Psoas muscle (tissue), 8 donors: ENCODE results near the gene ZNF429. TPM values are rescaled to one million over a fixed set of nuclear protein-coding genes. Genes with fewer than 3 reads are reported as not detected.

Source experiments
- ATAC-seq, 4 donors: fragments of 200-7000 bp; cut with Tn5 transposase; one replicate each; pipeline ENCODE4 v1.9.1; 2020; ENCODE audit warnings: moderate library complexity in 3 of 4, mild to moderate bottlenecking in 2 of 4
- DNase-seq, 2 donors: peaks; one replicate each; pipeline ENCODE4 v3.0.0-alpha.2; 2020
- H3K27ac ChIP-seq: fragments of 200-600 bp; one replicate; pipeline ENCODE4 v1.8.0; 2022
- H3K27me3 ChIP-seq, 3 donors: fragments of 200-600 bp in 1 of 3; one replicate each; pipeline versions ENCODE4 v1.6.1 to v1.8.0; 2013 to 2022; ENCODE audit warnings: low read length in 2 of 3, mild to moderate bottlenecking in 2 of 3, moderate library complexity in 1 of 3; ENCODE audit not compliant: insufficient read depth in 3 of 3
- H3K36me3 ChIP-seq, 2 donors: fragments of 200-600 bp in 1 of 2; one replicate each; pipeline versions ENCODE4 v1.6.1 to v1.8.0; 2013 to 2022; ENCODE audit warnings: low read depth in 1 of 2, mild to moderate bottlenecking in 1 of 2, moderate library complexity in 1 of 2; ENCODE audit not compliant: insufficient read depth in 1 of 2
- H3K4me1 ChIP-seq: fragments of 200-600 bp; one replicate; pipeline ENCODE4 v1.8.0; 2022
- H3K4me3 ChIP-seq: fragments of 200-600 bp; one replicate; pipeline ENCODE4 v1.8.0; 2022; ENCODE audit warnings: mild to moderate bottlenecking
- H3K9me3 ChIP-seq: fragments of 200-600 bp; one replicate; pipeline ENCODE4 v1.8.0; 2022
- CTCF ChIP-seq: fragments of 200-600 bp; IDR thresholded peaks from one replicate; pipeline ENCODE4 v1.8.0; 2022; ENCODE audit warnings: antibody characterized with exemption
- WGBS, 3 donors: extraction: QIAGEN DNeasy Blood & Tissue Kit; methylation state at CpG; one replicate each; pipeline versions ENCODE4 v1.1.6 to v1.1.7; 2013; 5-methylcytosine and 5-hydroxymethylcytosine counted together
- intact Hi-C, 2 donors: fragments of 100-400 bp; cut with DNase I; formaldehyde crosslinking; loops; one replicate each; pipeline versions ENCODE4 v1.11.0 to v1.14.2; 2022
- polyA plus RNA-seq, 3 donors: library from polyadenylated mRNA; stranded (reverse); fragments of 200-250 nt; gene quantifications; one replicate each; pipeline ENCODE4 v1.2.3, GENCODE V29; 2013
- total RNA-seq, 4 donors: library from RNA; stranded (reverse); fragmentation: NEBNext Ultra II Directional in 2 of 4; extraction: Animal tissue kit (Norgen Biotek cat#: 25700) in 2 of 4; gene quantifications; one replicate each; pipeline versions ENCODE4 v1.2.1 to v1.2.4, GENCODE V29; 2021 to 2023
- donor health status: healthy with polysubstance abuse.
- donor health status: DM: no; HTN: no; CAD: no; lungs with moderate emphysema.
- donor health status: Bipolar disorder and iron deficiency.
- donor health status: healthy.
- donor health status: DM: yes; HTN: yes; CAD: no.
- donor health status: DM: no; HTN: no; CAD: no.
- donor health status: DM: no; HTN: no; CAD: no.
- donor health status: DM: yes; HTN: yes; CAD: no.

Gene ZNF429
- total and polyA plus RNA-seq, 7 donors = 3.5 to 11.3 (median 7.1) TPM

GRCh38 chr19:21585281-21585890 lies 80.0 kb downstream of the ZNF429 start:
- Histone ChIP-seq H3K27ac (peak overlapping the region; percentile 78), H3K27me3 (peaks cover 0 to 6% (median 4%) of the 10 kb centered on the region in 3 donors), H3K36me3 (no peaks in the 10 kb centered on the region), H3K4me3 (peak overlapping the region; percentile 83), H3K4me1 (no peaks in the 10 kb centered on the region), H3K9me3 (no peaks in the 10 kb centered on the region)
- ATAC-seq = peak in 2 of 4 donors; percentile 1 to 7
- intact Hi-C loops = no loop called here
- TF ChIP-seq CTCF = no peak
- WGBS, 3 donors = 76 to 83% (median 78%) methylated on average over 12 of the region's 12 CpGs
- no peak for DNase-seq

GRCh38 chr19:21586311-21587116 lies 81.1 kb downstream of the ZNF429 start:
- Histone ChIP-seq H3K27me3 (peaks cover 0 to 6% (median 4%) of the 10 kb centered on the region in 3 donors), H3K4me1 (no peaks in the 10 kb centered on the region), H3K4me3 (peak overlapping the region; percentile 83), H3K36me3 (no peaks in the 10 kb centered on the region), H3K9me3 (no peaks in the 10 kb centered on the region), H3K27ac (peak overlapping the region; percentile 78)
- DNase-seq (peak; percentile 18 to 71), ATAC-seq (peak; percentile 56 to 67 (median 62))
- WGBS, 3 donors = 1 to 2% (median 2%) methylated on average over 51 to 72 of the region's 72 CpGs
- no peak for TF ChIP-seq CTCF
- intact Hi-C loops = no loop called here

GRCh38 chr19:21587117-21587461 lies 81.7 kb downstream of the ZNF429 start:
- Histone ChIP-seq H3K4me3 (peak overlapping the region; percentile 83), H3K36me3 (no peaks in the 10 kb centered on the region), H3K9me3 (no peaks in the 10 kb centered on the region), H3K27ac (peak overlapping the region; percentile 78), H3K4me1 (no peaks in the 10 kb centered on the region), H3K27me3 (peaks cover 0 to 6% (median 4%) of the 10 kb centered on the region in 3 donors)
- DNase-seq (no peak), ATAC-seq (peak in 3 of 4 donors; percentile 36 to 66 (median 49))
- intact Hi-C loops = no loop called here
- 18 to 39% (median 19%) methylated on average over 11 to 12 of the region's 12 CpGs for WGBS, 3 donors
- no peak for TF ChIP-seq CTCF

GRCh38 chr19:21587549-21587948 lies 82.1 kb downstream of the ZNF429 start:
- TF ChIP-seq CTCF = no peak
- no peaks in the 10 kb centered on the region for H3K9me3 ChIP-seq
- intact Hi-C loops = no loop called here
- peaks cover 0 to 6% (median 4%) of the 10 kb centered on the region in 3 donors for H3K27me3 ChIP-seq
- no peaks in the 10 kb centered on the region for H3K36me3 ChIP-seq
- WGBS, 3 donors = 57 to 61% (median 60%) methylated on average over 5 of the region's 5 CpGs
- H3K27ac ChIP-seq = peak overlapping the region; percentile 78
- ATAC-seq (peak in 3 of 4 donors; percentile 12 to 55 (median 33)), DNase-seq (peak in 1 of 2 donors; percentile 55)
- peak overlapping the region; percentile 83 for H3K4me3 ChIP-seq
- no peaks in the 10 kb centered on the region for H3K4me1 ChIP-seq
